Measurements from ENCODE around the gene SBF2.

SBF2 gene

DNA sequence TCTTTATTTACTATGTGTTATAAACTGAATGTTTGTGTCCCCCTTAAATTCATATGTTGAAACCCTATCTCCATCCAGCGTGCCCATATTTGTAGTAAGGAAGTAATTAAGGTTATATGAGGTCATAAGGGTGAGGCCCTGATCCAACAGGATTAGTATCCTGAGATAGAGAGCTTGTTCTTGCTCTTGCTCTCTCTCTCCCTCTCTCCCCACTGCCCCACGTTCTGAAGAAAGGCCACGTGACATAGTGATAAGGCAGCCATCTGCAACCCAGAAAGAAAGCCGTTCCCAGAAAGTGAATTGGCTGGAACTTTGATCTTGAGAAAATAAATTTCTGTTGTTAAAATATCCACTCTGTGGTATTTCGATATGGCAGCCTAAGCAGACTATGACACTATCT is 417.7 kb downstream of the SBF2 start:
- no peak overlapping the region for H2AFZ ChIP-seq (ENCODE audit: low read length)
- no peak overlapping the region for H3K4me3 ChIP-seq (ENCODE audit: low read length)
- no peak overlapping the region for H3K9ac ChIP-seq (ENCODE audit: low read length)
- no peaks in the 10 kb centered on the region for H4K20me1 ChIP-seq (ENCODE audit: insufficient read depth, low read length)
- H3K27me3 ChIP-seq (replicated peaks; ENCODE audit: insufficient read depth, low read length): no peaks in the 10 kb centered on the region
- no peak overlapping the region for H3K4me2 ChIP-seq (ENCODE audit: low read depth, low read length)
- DNase-seq: no peak
- no peak overlapping the region for H3K27ac ChIP-seq (ENCODE audit: low read length)
- H3K9me2 ChIP-seq (replicated peaks; ENCODE audit: insufficient read depth, low read length): no peaks in the 10 kb centered on the region
- H3F3A ChIP-seq (ENCODE audit: insufficient read depth, low read length): no peaks in the 10 kb centered on the region
- TF ChIP-seq EZH2 (optimal IDR thresholded peaks at IDR 0.05; ENCODE audit: low read depth, low read length) (no peak), EZH2phosphoT487 (IDR thresholded peaks at IDR 0.05; ENCODE audit: low read length) (no peak)
- TF ChIP-seq, protein P1, sequence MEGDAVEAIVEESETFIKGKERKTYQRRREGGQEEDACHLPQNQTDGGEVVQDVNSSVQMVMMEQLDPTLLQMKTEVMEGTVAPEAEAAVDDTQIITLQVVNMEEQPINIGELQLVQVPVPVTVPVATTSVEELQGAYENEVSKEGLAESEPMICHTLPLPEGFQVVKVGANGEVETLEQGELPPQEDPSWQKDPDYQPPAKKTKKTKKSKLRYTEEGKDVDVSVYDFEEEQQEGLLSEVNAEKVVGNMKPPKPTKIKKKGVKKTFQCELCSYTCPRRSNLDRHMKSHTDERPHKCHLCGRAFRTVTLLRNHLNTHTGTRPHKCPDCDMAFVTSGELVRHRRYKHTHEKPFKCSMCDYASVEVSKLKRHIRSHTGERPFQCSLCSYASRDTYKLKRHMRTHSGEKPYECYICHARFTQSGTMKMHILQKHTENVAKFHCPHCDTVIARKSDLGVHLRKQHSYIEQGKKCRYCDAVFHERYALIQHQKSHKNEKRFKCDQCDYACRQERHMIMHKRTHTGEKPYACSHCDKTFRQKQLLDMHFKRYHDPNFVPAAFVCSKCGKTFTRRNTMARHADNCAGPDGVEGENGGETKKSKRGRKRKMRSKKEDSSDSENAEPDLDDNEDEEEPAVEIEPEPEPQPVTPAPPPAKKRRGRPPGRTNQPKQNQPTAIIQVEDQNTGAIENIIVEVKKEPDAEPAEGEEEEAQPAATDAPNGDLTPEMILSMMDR (IDR thresholded peaks at IDR 0.05; ENCODE audit: low read length): no peak
- H3K4me1 ChIP-seq (ENCODE audit: low read length): no peaks in the 10 kb centered on the region
- H3K79me2 ChIP-seq (ENCODE audit: low read length): no peaks in the 10 kb centered on the region
- H3K9me3 ChIP-seq (replicated peaks; ENCODE audit: insufficient read depth, low read length): no peaks in the 10 kb centered on the region
- no peaks in the 10 kb centered on the region for H3K36me3 ChIP-seq (replicated peaks; ENCODE audit: insufficient read depth, low read length)

DNA sequence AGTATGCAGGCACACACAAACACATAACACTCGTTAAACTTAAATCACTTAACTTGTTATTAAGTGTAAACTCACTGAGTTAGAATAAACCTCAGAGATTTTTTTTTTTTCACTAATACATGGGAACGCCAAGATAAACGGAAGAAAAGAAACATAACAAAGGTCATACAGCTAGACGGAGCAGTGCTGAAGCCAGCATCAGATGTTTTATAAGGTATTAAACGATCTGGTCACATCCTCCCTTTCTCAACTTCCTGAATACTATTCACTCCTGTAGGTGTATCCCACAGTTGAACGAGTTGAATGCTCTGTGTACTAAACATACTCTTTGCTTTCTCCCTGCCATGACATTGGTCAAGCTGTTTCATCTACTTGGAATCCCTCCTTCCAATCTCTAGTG is 418.2 kb downstream of the SBF2 start:
- no peak overlapping the region for H3K27ac ChIP-seq (ENCODE audit: low read length)

DNA sequence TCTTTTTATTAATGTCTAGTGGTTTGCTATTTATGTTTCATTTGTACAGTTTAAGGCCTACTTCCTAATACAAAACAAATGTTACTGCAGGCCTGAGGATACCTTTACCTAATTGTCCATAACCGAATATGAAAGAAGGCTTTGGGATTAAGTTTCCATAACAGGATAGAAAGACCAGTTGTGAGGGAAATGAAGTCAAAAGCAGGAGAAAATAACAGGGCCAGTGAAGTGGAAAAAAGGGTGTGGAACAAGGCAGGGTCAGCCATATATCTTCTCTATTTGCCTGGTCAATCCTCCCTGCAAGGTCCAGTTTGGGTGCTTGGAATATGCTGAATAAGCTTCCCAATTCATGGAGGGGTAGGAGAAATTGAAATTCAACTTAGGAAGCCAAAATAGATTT is 418.6 kb downstream of the SBF2 start:
- no peak overlapping the region for H3K27ac ChIP-seq (ENCODE audit: low read length)
- no peak for TF ChIP-seq EZH2 (optimal IDR thresholded peaks at IDR 0.05; ENCODE audit: low read depth, low read length)
- TF ChIP-seq, protein P1 (IDR thresholded peaks at IDR 0.05; ENCODE audit: low read length): no peak
- TF ChIP-seq EZH2phosphoT487 (IDR thresholded peaks at IDR 0.05; ENCODE audit: low read length): no peak
- no peak overlapping the region for H3K9ac ChIP-seq (ENCODE audit: low read length)

More for the DNA sequence above, 418.2 kb downstream of the SBF2 start:
- Histone ChIP-seq H3K4me1 (ENCODE audit: low read length) (no peaks in the 10 kb centered on the region), H3K27me3 (replicated peaks; ENCODE audit: insufficient read depth, low read length) (no peaks in the 10 kb centered on the region), H4K20me1 (ENCODE audit: insufficient read depth, low read length) (no peaks in the 10 kb centered on the region), H3K9ac (ENCODE audit: low read length) (no peak overlapping the region), H2AFZ (ENCODE audit: low read length) (no peak overlapping the region), H3K4me3 (ENCODE audit: low read length) (no peak overlapping the region), H3K79me2 (ENCODE audit: low read length) (no peaks in the 10 kb centered on the region), H3K36me3 (replicated peaks; ENCODE audit: insufficient read depth, low read length) (no peaks in the 10 kb centered on the region), H3K9me3 (replicated peaks; ENCODE audit: insufficient read depth, low read length) (no peaks in the 10 kb centered on the region), H3K9me2 (replicated peaks; ENCODE audit: insufficient read depth, low read length) (no peaks in the 10 kb centered on the region), H3K4me2 (ENCODE audit: low read depth, low read length) (no peak overlapping the region), H3F3A (ENCODE audit: insufficient read depth, low read length) (no peaks in the 10 kb centered on the region)
- DNase-seq: no peak
- no peak for TF ChIP-seq EZH2 (optimal IDR thresholded peaks at IDR 0.05; ENCODE audit: low read depth, low read length)

DNA sequence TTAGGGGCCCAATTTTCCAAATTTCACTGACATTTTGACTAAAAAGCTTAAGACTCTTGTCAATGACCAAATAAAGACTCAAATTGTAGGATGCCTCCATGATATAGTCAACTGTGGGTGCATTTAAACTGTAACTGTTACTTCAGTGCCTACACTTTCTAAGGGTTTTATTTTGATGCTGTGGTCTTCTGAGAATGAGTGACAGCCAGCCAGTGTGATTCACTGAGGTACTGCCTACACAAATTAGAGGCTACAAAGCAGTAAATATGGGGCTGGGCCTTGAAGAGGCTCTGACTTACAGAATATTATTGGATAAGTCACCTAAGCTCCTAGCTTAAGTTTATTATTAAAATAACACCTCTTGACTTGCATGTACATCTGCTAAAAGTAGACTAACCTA is 419.6 kb downstream of the SBF2 start:
- Histone ChIP-seq H3F3A (ENCODE audit: insufficient read depth, low read length) (no peaks in the 10 kb centered on the region), H3K4me3 (ENCODE audit: low read length) (no peak overlapping the region), H2AFZ (ENCODE audit: low read length) (no peak overlapping the region), H3K9ac (ENCODE audit: low read length) (no peak overlapping the region), H3K9me3 (replicated peaks; ENCODE audit: insufficient read depth, low read length) (no peaks in the 10 kb centered on the region), H3K79me2 (ENCODE audit: low read length) (no peaks in the 10 kb centered on the region), H4K20me1 (ENCODE audit: insufficient read depth, low read length) (no peaks in the 10 kb centered on the region), H3K27ac (ENCODE audit: low read length) (no peak overlapping the region), H3K36me3 (replicated peaks; ENCODE audit: insufficient read depth, low read length) (no peaks in the 10 kb centered on the region), H3K4me2 (ENCODE audit: low read depth, low read length) (no peak overlapping the region), H3K9me2 (replicated peaks; ENCODE audit: insufficient read depth, low read length) (no peaks in the 10 kb centered on the region), H3K4me1 (ENCODE audit: low read length) (no peaks in the 10 kb centered on the region), H3K27me3 (replicated peaks; ENCODE audit: insufficient read depth, low read length) (no peaks in the 10 kb centered on the region)
- no peak for DNase-seq
- TF ChIP-seq, protein P1 (IDR thresholded peaks at IDR 0.05; ENCODE audit: low read length): no peak
- TF ChIP-seq EZH2phosphoT487 (IDR thresholded peaks at IDR 0.05; ENCODE audit: low read length): no peak
- TF ChIP-seq EZH2 (optimal IDR thresholded peaks at IDR 0.05; ENCODE audit: low read depth, low read length): no peak

More for the DNA sequence above, 418.6 kb downstream of the SBF2 start:
- no peak overlapping the region for H3K4me2 ChIP-seq (ENCODE audit: low read depth, low read length)
- no peak overlapping the region for H2AFZ ChIP-seq (ENCODE audit: low read length)
- no peaks in the 10 kb centered on the region for H3F3A ChIP-seq (ENCODE audit: insufficient read depth, low read length)
- no peaks in the 10 kb centered on the region for H3K79me2 ChIP-seq (ENCODE audit: low read length)
- H3K36me3 ChIP-seq (replicated peaks; ENCODE audit: insufficient read depth, low read length): no peaks in the 10 kb centered on the region
- H3K9me3 ChIP-seq (replicated peaks; ENCODE audit: insufficient read depth, low read length): no peaks in the 10 kb centered on the region
- no peaks in the 10 kb centered on the region for H3K27me3 ChIP-seq (replicated peaks; ENCODE audit: insufficient read depth, low read length)
- H4K20me1 ChIP-seq (ENCODE audit: insufficient read depth, low read length): no peaks in the 10 kb centered on the region
- no peak overlapping the region for H3K4me3 ChIP-seq (ENCODE audit: low read length)
- DNase-seq: no peak
- no peaks in the 10 kb centered on the region for H3K4me1 ChIP-seq (ENCODE audit: low read length)
- H3K9me2 ChIP-seq (replicated peaks; ENCODE audit: insufficient read depth, low read length): no peaks in the 10 kb centered on the region
